ENCODE data around the gene RCAN1.

DNA sequence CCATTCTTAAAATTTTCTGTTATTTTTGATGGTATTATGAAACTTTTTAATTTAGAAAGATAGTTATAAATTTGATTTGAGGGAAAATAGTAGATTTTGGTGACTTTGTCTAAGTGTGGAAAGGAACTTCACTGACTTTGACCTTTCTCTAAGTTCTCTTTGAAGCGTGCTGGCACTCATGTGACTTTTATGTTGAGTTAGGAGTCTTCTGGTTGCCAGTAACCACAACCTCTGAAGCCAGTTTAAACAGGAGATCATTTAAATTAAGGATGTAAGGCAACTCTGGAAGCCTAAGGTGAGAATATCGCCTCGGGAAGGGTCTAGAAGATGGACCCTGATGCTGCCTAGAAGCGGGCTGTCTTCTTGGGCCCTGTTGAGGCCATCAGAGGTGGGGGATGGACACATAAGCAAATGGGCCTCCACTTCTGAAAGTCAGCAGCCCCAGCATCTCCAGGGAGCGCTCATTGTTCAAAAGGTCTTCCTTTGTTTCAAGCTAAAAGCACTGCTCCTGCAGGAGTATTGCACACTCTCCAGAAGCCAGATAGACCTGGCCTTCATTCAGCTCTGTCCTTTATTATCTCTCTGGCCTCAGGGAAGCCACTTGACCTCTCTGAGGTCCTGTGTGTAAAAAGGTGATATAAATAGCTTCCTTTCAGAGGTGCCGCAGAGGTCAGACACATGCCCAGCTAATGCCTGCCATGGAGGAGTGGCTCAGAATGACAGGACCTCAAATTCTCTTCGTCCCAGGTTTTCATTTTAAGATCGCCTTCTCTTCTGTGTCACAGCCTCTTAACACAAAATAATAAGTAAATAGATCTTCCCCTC is 5.1 kb upstream of the RCAN1 start:
- TF ChIP-seq, protein P1, sequence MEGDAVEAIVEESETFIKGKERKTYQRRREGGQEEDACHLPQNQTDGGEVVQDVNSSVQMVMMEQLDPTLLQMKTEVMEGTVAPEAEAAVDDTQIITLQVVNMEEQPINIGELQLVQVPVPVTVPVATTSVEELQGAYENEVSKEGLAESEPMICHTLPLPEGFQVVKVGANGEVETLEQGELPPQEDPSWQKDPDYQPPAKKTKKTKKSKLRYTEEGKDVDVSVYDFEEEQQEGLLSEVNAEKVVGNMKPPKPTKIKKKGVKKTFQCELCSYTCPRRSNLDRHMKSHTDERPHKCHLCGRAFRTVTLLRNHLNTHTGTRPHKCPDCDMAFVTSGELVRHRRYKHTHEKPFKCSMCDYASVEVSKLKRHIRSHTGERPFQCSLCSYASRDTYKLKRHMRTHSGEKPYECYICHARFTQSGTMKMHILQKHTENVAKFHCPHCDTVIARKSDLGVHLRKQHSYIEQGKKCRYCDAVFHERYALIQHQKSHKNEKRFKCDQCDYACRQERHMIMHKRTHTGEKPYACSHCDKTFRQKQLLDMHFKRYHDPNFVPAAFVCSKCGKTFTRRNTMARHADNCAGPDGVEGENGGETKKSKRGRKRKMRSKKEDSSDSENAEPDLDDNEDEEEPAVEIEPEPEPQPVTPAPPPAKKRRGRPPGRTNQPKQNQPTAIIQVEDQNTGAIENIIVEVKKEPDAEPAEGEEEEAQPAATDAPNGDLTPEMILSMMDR (IDR thresholded peaks at IDR 0.05), result no peak
- TF ChIP-seq POLR2A (IDR thresholded peaks at IDR 0.05), result no peak
